Kidney (tissue), 14 donors: ENCODE data around the gene PDHB. TPM values are rescaled to one million over a fixed set of nuclear protein-coding genes. Genes with fewer than 3 reads are reported as not detected.
A peak's percentile ranks its signal among the peaks of the same experiment; 100 is the strongest.

Experiments
- DNase-seq, 5 donors: peaks; one replicate each; pipeline ENCODE4 v3.0.0-alpha.2; 2013 to 2020
- FAIRE-seq: peaks from 2 replicates; lab custom pipeline; 2012; peaks lifted over from hg19 to GRCh38; lab: Jason Lieb, UNC
- H3K27ac ChIP-seq, 2 donors: one replicate each; pipeline ENCODE4 v1.7.0; 2013; ENCODE audit warnings: low read depth in 2 of 2, low read length in 2 of 2, inconsistent platforms in 1 of 2
- H3K27me3 ChIP-seq: one replicate; pipeline ENCODE4 v1.7.1; 2013; ENCODE audit warnings: low read length, inconsistent platforms; ENCODE audit not compliant: control insufficient read depth, insufficient read depth
- H3K36me3 ChIP-seq, 3 donors: one replicate each; pipeline versions ENCODE4 v1.7.0 to v1.7.1; 2013; ENCODE audit warnings: low read length in 3 of 3, control low read depth in 1 of 3, inconsistent platforms in 1 of 3; ENCODE audit not compliant: insufficient read depth in 3 of 3, control insufficient read depth in 2 of 3
- H3K4me1 ChIP-seq, 3 donors: one replicate each; pipeline versions ENCODE4 v1.7.0 to v1.7.1; 2013; ENCODE audit warnings: low read length in 3 of 3, inconsistent platforms in 1 of 3, low read depth in 1 of 3; ENCODE audit not compliant: control insufficient read depth in 2 of 3, insufficient read depth in 2 of 3
- H3K4me3 ChIP-seq, 3 donors: one replicate each; pipeline versions ENCODE4 v1.7.0 to v1.8.1; 2013; ENCODE audit warnings: low read length in 3 of 3, control low read depth in 1 of 3, inconsistent platforms in 1 of 3
- H3K9ac ChIP-seq, 3 donors: one replicate each; pipeline versions ENCODE4 v1.7.0 to v1.7.1; 2013; ENCODE audit warnings: low read length in 3 of 3, control low read depth in 1 of 3, inconsistent platforms in 1 of 3
- H3K9me3 ChIP-seq, 3 donors: one replicate each; pipeline versions ENCODE4 v1.7.0 to v1.7.1; 2013; ENCODE audit warnings: low read length in 3 of 3, control low read depth in 1 of 3, inconsistent platforms in 1 of 3; ENCODE audit not compliant: control insufficient read depth in 2 of 3, insufficient read depth in 1 of 3
- intact Hi-C: fragments of 100-400 bp; cut with DNase I; formaldehyde crosslinking; loops from one replicate; pipeline ENCODE4 v1.11.1; 2022
- polyA plus RNA-seq: library from polyadenylated mRNA; stranded (reverse); fragments of 350-450 nt; fragmentation: Illumina TruSeq; extraction: RNeasy Lipid Tissue Mini Kit (QIAGEN cat#74804); gene quantifications from one replicate; pipeline ENCODE4 v1.2.3, GENCODE V29; 2014; ENCODE audit warnings: low read depth, low replicate concordance; ENCODE audit not compliant: insufficient read depth
- total RNA-seq: library from RNA; stranded (reverse); fragmentation: NEBNext Ultra II Directional; extraction: Animal tissue kit (Norgen Biotek cat#: 25700); gene quantifications from one replicate; pipeline ENCODE4 v1.2.1, GENCODE V29; 2021
- TF ChIP-seq, protein P1 (sequence below): IDR thresholded peaks from 3 replicates; pipeline ENCODE4 v1.5.1; 2012; ENCODE audit warnings: mild to moderate bottlenecking, moderate library complexity, borderline replicate concordance; ENCODE audit not compliant: insufficient read depth; ENCODE audit errors: extremely low read depth
- donor health status: control.
- donor health status: control.
- donor health status: control.
- donor health status: control.
- donor health status: control.
- donor health status: DM: yes; HTN: yes; CAD: no.
- donor health status: Normal renal cell carcinoma (clear cell type).

The PDHB gene
- total and polyA plus RNA-seq, 2 donors from 2014 or later = 71.7 to 138 TPM

GRCh38 chr3:58434511-58434910 lies 879 bp upstream of the PDHB start:
- Histone ChIP-seq H3K27ac (no peak overlapping the region), H3K27me3 (no peaks in the 10 kb centered on the region), H3K9ac (no peak overlapping the region)

GRCh38 chr3:58434168-58434504 lies 504 bp upstream of the PDHB start:
- Histone ChIP-seq H3K9ac (peak overlapping the region in 2 of 3 donors; percentile 49 to 53), H3K36me3 (peaks cover 14 to 26% (median 14%) of the 10 kb centered on the region in 3 donors), H3K27me3 (no peaks in the 10 kb centered on the region), H3K4me3 (peak overlapping the region; percentile 64 to 89 (median 76)), H3K4me1 (peaks cover 3 to 9% (median 8%) of the 10 kb centered on the region in 3 donors), H3K9me3 (no peaks in the 10 kb centered on the region), H3K27ac (peak overlapping the region; percentile 3 to 59)
- TF ChIP-seq, protein P1, sequence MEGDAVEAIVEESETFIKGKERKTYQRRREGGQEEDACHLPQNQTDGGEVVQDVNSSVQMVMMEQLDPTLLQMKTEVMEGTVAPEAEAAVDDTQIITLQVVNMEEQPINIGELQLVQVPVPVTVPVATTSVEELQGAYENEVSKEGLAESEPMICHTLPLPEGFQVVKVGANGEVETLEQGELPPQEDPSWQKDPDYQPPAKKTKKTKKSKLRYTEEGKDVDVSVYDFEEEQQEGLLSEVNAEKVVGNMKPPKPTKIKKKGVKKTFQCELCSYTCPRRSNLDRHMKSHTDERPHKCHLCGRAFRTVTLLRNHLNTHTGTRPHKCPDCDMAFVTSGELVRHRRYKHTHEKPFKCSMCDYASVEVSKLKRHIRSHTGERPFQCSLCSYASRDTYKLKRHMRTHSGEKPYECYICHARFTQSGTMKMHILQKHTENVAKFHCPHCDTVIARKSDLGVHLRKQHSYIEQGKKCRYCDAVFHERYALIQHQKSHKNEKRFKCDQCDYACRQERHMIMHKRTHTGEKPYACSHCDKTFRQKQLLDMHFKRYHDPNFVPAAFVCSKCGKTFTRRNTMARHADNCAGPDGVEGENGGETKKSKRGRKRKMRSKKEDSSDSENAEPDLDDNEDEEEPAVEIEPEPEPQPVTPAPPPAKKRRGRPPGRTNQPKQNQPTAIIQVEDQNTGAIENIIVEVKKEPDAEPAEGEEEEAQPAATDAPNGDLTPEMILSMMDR = no peak
- intact Hi-C loops = no loop called here
- FAIRE-seq (no peak), DNase-seq (no peak)

More at GRCh38 chr3:58434511-58434910, 879 bp upstream of the PDHB start:
- peaks cover 10 to 23% (median 10%) of the 10 kb centered on the region in 3 donors for H3K36me3 ChIP-seq
- FAIRE-seq (no peak), DNase-seq (no peak)
- peaks cover 3 to 9% (median 8%) of the 10 kb centered on the region in 3 donors for H3K4me1 ChIP-seq
- no peaks in the 10 kb centered on the region for H3K9me3 ChIP-seq
- intact Hi-C loops = no loop called here
- peak overlapping the region in 2 of 3 donors; percentile 76 to 89 for H3K4me3 ChIP-seq
- TF ChIP-seq, protein P1 = no peak

DNA sequence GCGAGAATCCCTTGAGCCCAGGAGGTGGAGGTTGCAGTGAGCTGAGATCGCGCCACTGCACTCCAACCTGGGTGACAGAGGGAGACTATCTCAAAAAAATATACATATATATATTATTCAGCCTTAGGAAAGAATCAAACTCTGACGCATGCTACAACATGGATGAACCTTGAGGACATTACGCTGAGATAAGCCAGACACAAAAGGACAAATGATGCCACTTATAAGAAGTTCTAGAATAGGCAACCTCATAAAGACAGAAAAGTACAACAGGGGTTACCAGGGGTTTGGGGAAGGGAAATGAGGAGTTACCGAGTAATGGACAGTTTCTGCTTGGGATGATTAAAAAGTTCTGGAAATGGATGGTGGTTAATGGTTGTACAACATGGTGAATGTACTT lies 727 bp downstream of the PDHB start:
- Histone ChIP-seq H3K4me1 (peaks cover 3 to 9% (median 8%) of the 10 kb centered on the region in 3 donors), H3K4me3 (peak overlapping the region; percentile 87 to 92 (median 89)), H3K9ac (peak overlapping the region; percentile 66 to 91 (median 73)), H3K9me3 (no peaks in the 10 kb centered on the region), H3K27me3 (no peaks in the 10 kb centered on the region), H3K27ac (peak overlapping the region in 1 of 2 donors; percentile 97), H3K36me3 (peaks cover 20 to 39% (median 26%) of the 10 kb centered on the region in 3 donors)
- DNase-seq (peak in 1 of 5 donors; percentile 22), FAIRE-seq (no peak)
- intact Hi-C loops = no loop called here
- TF ChIP-seq, protein P1 = no peak

GRCh38 chr3:58429657-58430056 lies 4.0 kb downstream of the PDHB start:
- Histone ChIP-seq H3K27me3 (no peaks in the 10 kb centered on the region), H3K9ac (no peak overlapping the region), H3K4me3 (no peak overlapping the region), H3K9me3 (no peaks in the 10 kb centered on the region), H3K4me1 (peaks cover 3 to 8% (median 4%) of the 10 kb centered on the region in 3 donors), H3K36me3 (peaks cover 22 to 56% (median 37%) of the 10 kb centered on the region in 3 donors), H3K27ac (no peak overlapping the region)
- intact Hi-C loops = no loop called here
- TF ChIP-seq, protein P1 = no peak
- DNase-seq (peak in 2 of 5 donors; percentile 55 to 64), FAIRE-seq (no peak)
